Mesenteric fat pad (tissue), 1 donor: ENCODE data around the gene RAMACL. TPM values are rescaled to one million over a fixed set of nuclear protein-coding genes. Genes with fewer than 3 reads are reported as not detected.
"Not testable (repeated sequence)": the region's sequence is repeated elsewhere in the genome, so short reads cannot be mapped to it uniquely, and the experiment has no call there.

Experiments
- DNase-seq: peaks from one replicate; pipeline ENCODE4 v3.0.0-alpha.2; 2020; ENCODE audit warnings: low spot score
- total RNA-seq: library from RNA; stranded (reverse); fragmentation: NEBNext Ultra II Directional; extraction: Animal tissue kit (Norgen Biotek cat#: 25700); gene quantifications from one replicate; pipeline ENCODE4 v1.2.1, GENCODE V29; 2021
- donor health status: DM: yes; HTN: yes; CAD: no.

RAMACL gene
- total RNA-seq, 1 donor from 2014 or later: 3.2 TPM

DNA sequence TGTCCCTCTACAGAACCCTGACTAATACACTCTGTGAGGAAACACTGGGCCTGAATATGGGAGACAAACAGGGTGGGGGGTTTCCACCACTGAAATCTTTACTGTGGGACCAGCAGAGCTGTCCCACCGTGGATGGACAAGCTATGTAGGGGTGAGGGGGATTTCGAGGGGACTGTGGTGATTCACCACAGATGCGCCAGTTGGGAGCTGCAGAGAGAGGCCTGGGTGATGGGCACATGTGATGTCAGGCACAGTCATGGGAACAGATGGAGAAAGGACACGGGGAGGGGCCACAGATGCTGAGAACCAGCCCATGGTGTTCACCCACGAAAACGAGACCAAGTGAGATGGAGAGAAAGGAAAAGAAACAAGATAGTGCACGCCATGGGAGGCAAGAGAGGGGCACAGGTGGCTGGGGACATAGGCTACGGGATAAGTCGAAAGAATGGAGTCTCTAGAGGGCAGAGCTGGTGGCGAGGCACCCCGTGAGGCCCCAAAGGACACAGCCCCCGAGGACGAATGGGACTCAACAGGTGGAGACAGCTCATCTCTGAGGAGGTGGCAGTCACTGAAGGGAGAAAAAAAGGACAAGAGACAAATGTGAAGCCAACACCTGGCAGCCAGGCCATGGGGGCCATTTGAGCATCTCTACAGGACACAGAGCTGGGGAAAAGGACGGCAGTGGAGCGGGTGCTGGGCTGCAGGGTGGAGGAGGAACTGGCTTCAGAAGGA is 10.5 kb upstream of the RAMACL start:
- no peak for DNase-seq

DNA sequence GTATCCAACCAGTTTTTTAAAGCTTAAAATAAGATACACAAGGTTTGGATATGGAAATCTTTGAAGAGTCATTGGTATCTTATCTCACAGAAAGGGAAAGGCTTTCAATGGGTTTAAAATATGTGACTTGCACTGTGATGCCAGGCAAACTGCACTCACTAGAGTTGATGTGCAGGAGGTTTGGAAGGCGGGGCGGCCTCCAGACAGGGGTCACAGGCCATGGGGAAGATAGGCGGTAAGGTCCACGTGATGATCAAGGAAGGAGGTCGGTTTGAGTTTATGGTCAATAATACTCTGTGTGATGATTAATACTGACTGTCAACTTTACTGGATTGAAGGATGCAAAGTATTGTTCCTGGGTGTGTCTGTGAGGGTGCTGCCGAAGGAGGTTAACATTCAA is 9.5 kb upstream of the RAMACL start:
- no peak for DNase-seq

DNA sequence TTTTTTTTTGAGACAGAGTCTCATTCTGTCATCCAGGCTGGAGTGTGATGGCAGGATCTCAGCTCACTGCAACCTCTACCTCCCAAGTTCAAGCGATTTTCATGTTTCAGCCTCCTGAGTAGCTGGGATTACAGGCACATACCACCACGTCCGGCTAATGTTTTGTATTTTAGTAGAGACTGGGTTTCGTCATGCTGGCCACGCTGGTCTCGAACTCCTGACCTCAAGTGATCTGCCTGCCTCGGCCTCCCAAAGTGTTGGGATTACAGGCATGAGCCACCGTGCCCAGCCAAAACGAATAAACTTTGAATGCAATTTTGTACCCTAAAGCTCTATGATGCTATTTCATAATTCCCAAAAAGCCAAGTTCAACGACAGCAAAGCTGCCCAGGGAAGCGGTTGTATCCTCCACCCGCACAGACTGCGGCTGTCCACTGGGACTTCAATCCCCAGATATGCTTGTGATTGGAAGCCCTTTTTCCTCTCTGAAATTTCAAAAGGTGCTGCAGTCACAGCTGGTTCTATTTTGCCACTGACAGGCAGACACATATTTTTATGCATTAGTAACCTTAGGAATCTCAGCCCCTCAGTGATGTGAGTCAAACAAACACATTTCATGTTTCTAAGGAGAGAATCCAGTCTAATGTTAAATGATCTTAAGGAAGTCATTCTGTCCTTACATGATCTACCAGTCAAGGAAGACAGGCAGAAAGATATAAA is 8.7 kb upstream of the RAMACL start:
- DNase-seq: no peak

DNA sequence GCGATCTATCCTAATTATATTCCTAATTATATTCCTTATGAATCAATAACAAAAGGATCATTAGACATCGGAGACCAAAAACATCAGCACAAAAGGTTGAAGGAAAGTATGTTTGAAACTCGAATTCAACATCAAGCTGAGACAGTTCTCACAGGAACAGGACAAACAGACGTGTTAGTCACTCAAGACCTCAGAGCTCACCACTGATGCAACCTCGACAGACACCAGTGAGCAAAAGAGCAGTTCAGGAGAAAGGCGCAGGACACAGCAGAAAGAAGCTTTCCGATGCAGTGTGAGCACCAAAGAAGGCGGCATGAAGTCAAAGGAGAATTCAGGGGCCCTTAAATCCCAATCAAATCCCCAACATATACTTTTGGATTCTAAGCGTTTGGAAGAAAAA is 6.3 kb upstream of the RAMACL start:
- no peak for DNase-seq

DNA sequence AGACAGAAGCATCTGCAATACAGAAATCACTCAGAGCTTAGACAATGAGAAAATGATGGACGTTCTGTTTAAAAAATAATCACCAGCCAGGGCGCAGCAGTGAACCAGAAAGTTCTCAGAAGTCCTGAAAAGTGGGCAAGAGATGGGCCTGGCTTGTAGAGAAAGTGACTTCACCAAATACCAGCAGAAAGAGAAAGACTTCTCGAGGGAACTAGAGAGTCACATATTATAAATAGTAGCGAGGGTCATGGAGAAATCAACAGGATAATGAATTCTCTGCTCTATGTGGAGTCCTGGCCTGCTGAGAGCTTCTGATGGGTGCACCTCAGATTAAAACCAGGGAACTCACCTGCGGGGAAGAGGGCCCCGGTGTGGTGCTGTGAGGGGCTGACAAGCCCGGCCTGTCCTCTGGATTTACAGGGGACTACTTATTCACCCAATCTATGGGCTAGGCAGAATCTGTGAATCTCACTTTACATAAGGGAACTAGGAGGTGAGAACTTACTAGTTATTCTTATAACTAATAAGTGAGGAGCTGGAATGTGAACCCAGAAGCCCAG is 5.6 kb upstream of the RAMACL start:
- no peak for DNase-seq

DNA sequence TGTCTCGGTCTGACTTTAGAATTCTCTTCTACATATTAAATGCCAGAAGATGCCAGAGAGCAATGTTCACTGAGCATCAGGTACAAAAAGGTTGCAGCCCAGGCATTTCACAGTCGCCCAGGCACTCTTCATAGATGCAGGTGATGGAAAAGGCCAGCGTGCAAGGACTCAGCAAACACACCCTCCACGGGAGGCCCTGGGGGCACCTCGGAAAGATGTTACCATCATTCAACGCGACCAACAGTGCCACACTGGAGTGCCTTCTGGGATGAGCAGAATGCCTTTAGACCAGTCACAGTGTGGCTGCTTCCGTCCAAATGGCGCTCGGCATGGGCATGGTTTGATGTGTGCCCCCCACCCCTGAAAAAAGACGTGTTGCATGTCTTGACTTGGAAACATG is 4.5 kb upstream of the RAMACL start:
- no peak for DNase-seq

DNA sequence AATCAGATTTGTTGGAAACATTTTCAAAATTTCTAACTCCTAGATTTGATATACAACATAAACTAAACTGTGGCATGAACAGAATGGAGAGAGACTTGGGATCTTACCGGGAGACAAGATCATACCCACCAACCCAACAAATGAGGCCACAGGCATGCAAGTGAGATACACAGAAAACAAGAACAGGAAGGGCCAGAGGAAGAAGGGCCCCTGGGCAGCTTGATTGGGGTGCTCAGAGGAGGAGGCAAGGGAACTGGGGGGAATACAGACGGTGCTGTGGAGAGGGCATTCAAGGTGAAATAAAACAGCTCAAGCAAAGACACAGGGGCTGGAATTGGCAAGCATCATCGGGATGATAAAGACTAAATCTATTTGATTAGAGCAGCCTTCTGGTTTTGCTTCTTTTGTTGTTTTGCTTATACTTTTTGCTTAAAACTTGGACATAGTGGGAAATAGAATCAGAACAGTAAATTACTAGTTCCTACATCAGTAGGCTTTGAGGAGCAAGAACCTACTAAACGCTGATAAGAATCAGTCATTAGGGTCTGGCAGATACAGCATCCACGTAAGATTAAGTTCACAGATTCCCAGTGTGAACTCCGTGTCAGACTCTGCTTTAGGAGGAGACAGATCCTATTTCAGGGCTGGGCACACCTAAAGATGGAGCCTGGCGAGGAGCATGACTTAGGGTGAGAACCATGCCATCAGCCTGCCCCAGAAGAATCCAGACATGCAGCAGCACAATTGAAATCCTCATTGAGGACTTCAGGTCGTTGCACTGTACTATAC is 3.5 kb upstream of the RAMACL start:
- no peak for DNase-seq

DNA sequence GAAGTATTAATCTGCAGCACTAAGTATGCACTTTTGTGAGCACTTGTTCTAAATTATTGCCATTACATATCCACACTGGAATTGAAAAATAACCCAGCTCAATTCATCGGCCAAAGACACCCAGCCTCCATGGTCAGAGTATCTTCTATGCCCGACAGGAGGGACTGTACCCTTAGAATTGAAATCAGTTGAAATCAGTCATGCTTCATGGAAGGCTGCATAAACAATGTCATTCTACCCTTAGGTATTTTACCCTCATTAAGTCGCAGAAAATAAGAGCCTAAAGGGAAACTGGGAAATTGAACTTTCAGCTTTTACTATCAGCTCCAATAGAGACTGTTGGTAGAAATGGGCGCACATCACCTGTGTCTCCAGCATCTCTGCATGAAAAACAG is 2.9 kb upstream of the RAMACL start:
- DNase-seq: no peak

DNA sequence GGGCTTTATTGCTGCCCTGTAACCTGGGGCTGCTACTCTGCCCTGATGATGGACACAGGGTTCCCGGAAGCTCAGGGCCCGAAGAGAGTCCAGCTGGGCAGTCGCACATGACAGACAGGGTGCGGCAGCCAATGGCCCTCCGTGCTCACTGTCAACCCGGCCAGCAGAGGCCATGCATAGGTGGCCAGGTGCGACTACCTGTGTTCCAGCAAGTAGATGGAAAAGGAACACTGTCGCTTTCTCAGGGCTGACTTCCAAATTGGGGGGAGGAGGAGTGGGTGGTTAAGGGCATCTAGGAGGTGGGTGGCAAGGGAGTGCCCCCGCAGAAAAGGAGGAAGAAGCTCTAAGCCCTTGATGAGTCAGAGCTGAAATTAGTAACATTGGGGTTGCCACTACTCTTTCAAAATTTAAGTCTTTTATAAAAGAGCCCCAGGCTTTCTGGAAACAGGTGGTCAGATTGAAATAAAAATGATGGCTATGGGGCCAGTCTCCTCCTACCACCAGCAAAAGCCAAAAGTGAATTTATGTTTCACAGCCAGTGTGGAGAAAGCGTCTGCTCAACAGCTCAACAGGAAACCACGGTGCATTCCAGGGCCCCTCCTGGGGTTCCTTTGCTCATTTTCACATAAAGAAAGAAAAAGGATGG is 2.3 kb upstream of the RAMACL start:
- no peak for DNase-seq

DNA sequence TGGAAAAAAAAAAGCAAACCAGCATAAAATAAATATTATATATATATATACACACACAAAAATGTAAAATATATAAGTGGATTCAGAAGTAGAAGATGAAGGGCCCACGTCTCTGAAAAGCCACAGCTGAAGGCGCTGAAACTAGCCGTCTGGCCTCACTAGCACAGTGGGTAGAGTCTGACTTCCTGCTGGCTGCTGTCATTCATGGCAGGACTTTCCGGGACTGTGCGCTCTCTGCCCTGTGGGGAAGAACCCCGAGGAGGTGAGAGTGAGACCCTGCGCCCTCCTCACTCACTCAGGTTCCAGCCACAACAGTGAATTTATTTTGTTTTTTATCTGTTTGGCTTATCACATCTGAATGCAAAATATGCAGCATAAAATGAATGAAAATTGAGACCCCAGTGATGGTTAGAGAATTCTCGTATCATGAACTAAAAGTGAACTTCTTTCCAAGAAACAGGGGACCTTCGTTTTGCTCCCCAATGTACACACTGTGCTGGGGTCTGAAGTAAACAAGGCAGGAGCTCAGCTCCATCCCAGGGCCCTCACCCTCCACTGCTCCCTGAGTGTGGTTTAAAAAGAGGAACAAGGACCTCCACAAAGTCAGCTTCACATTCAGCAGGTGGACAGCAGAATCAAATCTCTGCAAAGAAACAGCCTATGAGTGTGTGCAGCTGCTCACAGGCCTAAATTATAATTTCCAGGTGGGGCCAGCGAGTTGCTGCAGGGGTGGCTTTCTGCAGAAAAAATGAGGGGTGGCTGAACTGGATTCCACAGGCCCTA is 1.3 kb upstream of the RAMACL start:
- no peak for DNase-seq

DNA sequence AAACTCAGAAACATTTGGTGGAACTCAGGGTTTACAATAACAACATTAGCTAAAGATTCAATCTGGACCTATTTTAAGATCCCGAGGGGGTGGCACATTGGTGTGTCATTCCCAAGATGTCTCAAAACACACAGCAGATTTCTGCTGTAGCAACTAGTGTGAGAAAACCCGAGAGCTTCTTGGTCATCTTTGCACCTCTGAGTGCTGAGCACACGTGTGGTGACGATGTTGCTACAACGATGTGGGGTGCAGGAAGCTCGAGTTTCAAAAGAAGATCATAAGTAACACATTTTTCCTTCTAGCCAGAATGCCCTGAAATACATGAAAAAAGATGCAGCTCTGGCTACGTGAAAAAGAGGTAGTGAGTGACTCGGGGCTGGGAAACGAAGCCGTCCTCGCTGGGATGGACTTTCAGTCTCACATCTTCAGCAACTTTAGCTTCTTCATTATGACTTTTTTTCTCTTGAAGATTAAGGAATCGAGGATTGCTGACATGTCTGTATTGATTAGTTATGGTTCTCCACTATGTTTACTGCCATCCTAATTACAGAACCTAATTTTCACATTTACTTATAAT is 1.5 kb downstream of the RAMACL start:
- DNase-seq: no peak

DNA sequence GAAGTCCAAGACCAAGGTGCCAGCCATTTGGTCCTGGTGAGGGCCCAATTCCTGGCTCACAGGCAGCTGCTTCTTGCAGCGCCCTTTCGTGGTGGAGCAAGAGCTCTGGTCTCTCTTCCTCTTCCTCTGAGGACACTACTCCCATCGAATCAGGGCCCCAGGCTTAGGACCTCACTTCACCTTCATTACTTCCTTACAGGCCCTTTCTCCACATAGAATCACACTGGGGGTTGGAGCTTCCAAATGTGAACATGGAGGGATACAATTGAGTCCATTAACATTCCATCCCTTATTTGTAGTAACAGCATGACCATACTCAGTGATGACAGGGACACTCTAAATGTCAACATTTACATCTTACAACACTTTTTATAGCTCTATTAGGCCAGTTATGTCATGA is 2.3 kb downstream of the RAMACL start:
- no peak for DNase-seq

DNA sequence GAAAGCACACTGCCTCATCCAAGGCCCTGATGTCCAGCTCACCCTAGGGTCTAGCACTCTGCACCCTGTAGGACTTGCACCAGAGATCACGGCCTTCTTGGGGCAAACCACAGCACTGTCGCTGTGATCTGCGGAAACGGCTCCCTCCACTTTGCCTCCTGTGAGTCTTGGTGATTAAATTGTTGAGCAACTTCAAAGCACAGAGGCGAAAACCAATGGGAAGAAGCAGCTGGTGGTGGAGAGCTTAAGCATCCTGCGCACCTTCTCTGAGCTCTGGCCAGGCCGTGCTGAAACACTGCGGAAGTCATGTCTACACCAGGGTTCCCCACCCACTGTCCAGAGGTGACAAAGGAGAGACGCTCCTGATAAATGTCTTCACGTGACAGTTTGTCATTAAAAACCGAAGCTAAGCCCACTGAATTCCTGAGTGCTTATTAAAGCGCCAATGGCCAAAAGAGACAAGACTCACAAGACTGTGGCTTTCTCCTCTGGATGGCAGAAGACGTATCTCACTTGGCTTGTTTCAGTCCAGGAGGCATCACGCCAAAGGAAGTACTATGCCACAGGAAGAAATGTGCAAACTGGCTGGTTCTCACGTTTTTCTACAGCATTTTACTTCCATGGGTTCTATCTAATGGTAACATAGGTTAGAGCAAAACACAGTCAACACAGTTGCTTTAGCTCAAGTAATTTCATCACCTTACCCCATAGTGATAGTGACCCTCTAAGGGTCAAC is 3.1 kb downstream of the RAMACL start:
- no peak for DNase-seq

DNA sequence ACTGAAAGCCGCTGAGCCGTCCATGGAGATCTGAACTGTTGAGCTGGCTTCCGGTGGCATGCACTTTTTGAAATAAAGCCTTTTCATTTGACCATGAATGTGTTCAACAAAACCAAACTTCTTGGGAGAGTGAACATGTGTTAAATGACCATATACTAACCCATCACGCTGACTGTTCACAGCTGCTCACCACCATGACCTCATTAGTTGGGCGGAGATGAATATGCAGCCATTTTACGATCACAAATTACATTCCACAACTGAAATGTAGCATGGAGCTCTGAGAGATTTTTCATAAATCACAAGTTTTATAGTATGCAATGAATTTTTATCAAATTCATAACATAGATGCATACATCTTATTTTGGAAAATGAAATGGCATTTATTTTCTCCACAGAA is 4.2 kb downstream of the RAMACL start:
- DNase-seq: no peak

DNA sequence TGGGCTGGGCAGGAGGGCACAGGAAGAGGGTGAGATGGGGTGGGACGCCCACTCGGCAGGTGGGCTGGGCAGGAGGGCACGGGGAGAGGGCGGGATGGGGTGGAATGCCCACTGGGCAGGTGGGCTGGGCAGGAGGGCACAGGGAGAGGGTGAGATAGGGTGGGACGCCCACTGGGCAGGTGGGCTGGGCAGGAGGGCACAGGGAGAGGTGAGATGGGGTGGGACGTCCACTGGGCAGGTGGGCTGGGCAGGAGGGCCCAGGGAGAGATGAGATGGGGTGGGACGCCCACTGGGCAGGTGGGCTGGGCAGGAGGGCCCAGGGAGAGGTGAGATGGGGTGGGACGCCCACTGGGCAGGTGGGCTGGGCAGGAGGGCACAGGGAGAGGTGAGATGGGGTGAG is 4.7 kb downstream of the RAMACL start:
- DNase-seq: not testable (repeated sequence)

DNA sequence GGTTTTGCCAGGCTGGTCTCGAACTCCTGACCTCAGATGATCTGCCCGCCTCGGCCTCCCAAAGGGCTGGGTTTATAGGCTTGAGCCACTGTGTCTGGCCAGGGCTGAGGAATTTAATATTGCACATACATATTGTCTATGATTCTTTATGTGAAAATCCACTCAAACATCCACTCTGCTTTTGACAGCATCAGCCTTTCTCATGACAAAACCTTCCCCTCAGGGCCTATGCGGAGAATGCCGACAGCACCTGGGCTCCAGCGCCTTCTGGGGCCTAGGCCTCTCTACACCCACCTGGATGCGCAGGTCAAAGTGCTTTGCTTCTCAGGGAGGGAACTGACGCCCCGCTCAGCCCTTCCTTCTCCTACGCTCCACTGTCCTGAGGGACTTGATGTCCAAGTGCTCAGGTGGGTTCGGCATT is 5.4 kb downstream of the RAMACL start:
- DNase-seq: no peak

DNA sequence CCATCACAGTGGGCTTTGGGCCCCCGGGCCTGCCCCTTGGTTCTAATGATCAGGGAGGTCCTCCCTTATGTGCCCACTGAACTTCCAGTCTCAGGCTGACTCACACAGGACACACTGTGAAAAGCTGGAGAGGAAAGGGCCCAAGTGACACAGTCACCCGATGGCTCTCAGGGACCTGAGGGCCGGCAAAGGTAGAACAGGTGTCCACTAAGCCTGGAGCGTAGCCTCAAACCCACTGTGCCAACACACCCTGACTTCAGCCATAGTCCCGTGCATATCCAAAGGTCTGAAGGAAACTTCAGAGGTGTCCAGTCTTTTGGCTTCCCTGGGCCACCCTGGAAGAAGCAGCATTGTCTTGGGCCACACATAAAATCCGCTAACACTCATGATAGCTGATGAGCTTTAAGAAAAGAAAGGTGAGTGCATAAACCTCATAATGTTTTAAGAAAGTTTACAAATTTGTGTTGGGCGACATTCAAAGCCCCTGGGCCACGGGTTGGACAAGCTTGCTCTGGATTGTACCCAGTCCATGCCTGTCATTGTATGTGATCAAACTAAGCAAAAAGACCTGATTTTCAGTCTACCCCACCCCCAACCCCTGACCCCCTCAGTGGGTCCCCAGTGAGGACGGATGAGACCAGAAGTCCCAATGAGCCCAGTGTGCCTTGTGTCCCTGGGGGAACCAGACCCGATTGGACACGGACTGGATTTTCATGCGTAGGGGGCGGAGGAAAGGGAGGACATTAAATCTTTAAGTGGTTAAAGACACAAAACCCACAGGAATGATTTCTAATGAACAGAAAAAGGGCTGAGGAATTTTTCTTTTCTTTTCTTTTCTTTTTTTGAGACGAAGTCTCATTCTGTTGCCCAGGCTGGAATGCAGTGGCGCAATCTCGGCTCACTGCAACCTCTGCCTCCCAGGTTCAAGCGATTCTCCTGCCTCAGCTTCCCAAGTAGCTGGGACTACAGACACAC is 6.1 kb downstream of the RAMACL start:
- no peak for DNase-seq

DNA sequence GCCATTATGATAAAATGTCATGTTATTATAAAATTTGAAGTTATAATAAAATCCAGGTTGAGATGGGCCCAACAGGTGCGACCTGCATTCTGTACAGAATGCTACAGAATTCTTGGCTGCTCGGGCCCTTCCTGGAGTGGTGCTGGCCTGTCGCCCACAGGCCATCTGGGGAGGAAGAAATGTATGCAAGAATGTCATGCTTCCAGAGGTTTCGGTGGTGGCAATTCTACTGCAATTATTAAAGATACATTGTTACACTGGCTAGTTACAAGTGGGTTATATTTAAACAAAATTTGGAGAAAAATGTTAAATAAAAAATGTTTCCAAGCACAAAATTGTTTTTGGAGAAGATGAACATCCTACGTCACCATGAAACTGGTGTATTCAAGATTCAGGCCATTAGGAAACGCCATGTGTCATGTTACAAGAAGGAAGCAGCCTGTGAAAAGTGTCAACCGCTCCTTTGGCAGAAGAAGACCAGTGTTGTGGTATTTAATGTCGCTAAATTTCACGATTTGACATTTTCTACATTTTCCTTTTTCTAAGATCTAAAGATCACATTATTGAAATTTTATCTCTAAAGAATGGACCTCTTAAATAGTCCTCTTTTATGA is 7.1 kb downstream of the RAMACL start:
- no peak for DNase-seq
